D721Med (cell line): ENCODE results near the gene DHX30.
"Not testable (repeated sequence)": the region's sequence is repeated elsewhere in the genome, so short reads cannot be mapped to it uniquely, and the experiment has no call there.

Source experiments
- DNase-seq: peaks from one replicate; pipeline ENCODE4 v3.0.0; 2011; ENCODE audit warnings: low spot score; ENCODE audit not compliant: insufficient read length
- FAIRE-seq: peaks from 2 replicates; lab custom pipeline; 2011; peaks lifted over from hg19 to GRCh38; lab: Jason Lieb, UNC
- CTCF ChIP-seq: IDR thresholded peaks from 2 replicates; pipeline ENCODE4 v1.5.1; 2012; ENCODE audit warnings: mild to moderate bottlenecking, control low read depth; ENCODE audit not compliant: insufficient read depth; ENCODE audit errors: missing control alignments

Gene DHX30

DNA sequence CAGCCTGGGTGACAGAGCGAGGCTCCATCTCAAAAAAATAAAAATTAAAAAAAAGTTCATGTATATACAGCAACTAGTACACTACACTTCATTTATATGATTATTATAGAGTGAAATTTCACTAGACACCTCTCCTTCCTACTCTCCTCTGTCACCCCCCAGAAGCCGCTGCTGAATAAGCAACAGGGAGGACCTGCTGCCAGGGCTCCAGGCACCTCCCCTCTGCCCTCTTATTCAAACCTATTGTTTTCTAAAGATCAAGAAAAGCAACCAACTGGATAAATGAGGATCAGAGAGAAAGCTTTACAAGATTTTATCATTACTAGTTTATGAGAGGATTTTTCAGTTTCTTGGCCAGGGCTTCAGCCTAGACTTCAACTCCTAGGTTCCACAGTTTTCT lies 71.5 kb downstream of the DHX30 start:
- FAIRE-seq (no peak), DNase-seq (no peak)
- TF ChIP-seq CTCF, result no peak

- no peak for DNase-seq
- no peak for FAIRE-seq
- no peak for TF ChIP-seq CTCF
These were observed 72.0 kb downstream of the DHX30 start for GRCh38 chr3:47874913-47875312.

DNA sequence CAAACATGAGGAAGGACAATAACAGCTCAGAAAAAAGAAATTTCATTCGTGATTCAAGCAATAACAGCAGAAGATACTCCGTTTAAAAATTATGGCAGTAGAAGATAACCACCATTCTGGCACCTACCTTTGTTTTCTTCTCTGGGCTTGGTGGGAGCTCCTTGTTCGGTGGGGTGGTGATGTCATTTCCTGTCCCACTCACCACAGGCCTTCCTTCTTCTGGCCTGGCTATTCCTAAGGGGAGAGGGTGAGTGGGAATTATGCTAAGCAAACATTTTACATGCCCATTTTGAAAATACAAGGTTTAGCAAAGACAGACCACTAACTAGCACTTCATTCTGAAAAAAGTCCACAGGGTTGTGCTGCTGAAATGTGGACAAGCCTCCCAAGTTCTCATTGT lies 74.4 kb downstream of the DHX30 start:
- no peak for DNase-seq
- no peak for FAIRE-seq
- no peak for TF ChIP-seq CTCF

DNA sequence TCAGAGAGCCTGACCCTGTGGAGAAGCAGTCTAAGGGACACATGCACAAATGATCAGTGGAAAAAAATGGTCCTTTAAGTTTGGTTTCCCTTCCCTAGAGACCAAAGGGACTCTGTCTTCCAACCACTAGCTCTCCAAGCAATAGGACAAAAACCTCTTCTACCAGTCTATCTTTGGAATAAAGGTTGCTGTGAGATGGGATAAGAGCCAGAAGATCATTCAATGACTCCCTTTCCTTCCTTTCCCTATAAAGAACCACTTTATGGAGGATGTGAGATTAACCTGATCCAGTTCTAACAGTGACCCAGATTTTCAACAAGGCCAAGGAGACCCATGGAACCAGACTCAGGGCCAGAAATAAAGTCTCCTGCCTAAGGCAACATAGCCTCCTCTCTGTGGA lies 74.8 kb downstream of the DHX30 start:
- DNase-seq (no peak), FAIRE-seq (no peak)
- TF ChIP-seq CTCF, result no peak

DNA sequence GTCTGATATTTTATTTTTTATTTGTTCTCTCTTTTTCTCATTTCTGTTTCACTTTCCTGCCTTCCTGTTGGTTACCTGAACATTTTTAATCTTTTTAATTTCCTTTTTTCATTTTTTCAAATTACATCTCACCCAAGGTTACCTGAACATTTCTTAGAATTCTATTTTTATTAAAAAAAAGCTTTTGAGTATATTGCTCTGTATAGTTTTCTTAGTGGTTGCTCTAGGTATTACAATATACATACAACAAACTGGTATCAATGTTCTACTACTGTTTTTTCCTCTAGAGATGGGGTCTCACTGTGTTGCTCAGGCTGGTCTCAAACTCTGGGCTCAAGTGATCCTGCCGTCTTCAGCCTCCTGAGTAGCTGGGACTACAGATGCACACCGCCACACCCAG lies 79.4 kb downstream of the DHX30 start:
- FAIRE-seq (no peak), DNase-seq (no peak)
- TF ChIP-seq CTCF, result no peak

- no peak for TF ChIP-seq CTCF
- DNase-seq (no peak), FAIRE-seq (no peak)
These were observed 81.7 kb downstream of the DHX30 start for GRCh38 chr3:47884603-47885002.

- FAIRE-seq, result no peak
- no peak for DNase-seq
- no peak for TF ChIP-seq CTCF
These were observed 82.2 kb downstream of the DHX30 start for GRCh38 chr3:47885168-47885567.

DNA sequence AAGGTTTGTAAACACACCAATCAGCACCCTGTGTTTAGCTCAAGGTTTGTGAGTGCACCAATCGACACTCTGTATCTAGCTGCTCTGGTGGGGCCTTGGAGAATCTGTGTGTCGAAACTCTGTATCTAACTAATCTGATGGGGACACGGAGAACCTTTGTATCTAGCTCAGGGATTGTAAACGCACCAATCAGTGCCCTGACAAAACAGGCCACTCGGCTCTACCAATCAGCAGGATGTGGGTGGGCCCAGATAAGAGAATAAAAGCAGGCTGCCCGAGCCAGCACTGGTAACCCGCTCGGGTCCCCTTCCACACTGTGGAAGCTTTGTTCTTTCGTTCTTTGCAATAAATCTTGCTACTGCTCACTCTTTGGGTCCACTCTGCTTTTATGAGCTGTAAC lies 85.1 kb downstream of the DHX30 start:
- not testable (repeated sequence) for DNase-seq, FAIRE-seq
